Suprapubic skin (tissue), 4 donors: ENCODE results near the gene ARMH1. TPM values are rescaled to one million over a fixed set of nuclear protein-coding genes. Genes with fewer than 3 reads are reported as not detected.

Experiments used
- DNase-seq, 2 donors: peaks; one replicate each; pipeline ENCODE4 v3.0.0-alpha.2; 2019; ENCODE audit warnings: low spot score in 2 of 2
- H3K27ac ChIP-seq: fragments of 200-600 bp; sonication (generic); one replicate; pipeline ENCODE4 v1.5.1; 2019
- H3K27me3 ChIP-seq: fragments of 200-600 bp; sonication (generic); one replicate; pipeline ENCODE4 v1.5.1; 2019
- H3K36me3 ChIP-seq: fragments of 200-600 bp; sonication (generic); one replicate; pipeline ENCODE4 v1.5.1; 2019
- H3K4me1 ChIP-seq: fragments of 200-600 bp; sonication (generic); one replicate; pipeline ENCODE4 v1.5.1; 2019
- H3K4me3 ChIP-seq: fragments of 200-600 bp; sonication (generic); one replicate; pipeline ENCODE4 v1.5.1; 2019; ENCODE audit warnings: mild to moderate bottlenecking
- H3K9me3 ChIP-seq: fragments of 200-600 bp; sonication (generic); one replicate; pipeline ENCODE4 v1.5.1; 2019
- EP300 ChIP-seq: sonication (generic); formaldehyde crosslinking; IDR thresholded peaks from one replicate; pipeline ENCODE4 v1.6.1; 2017; ENCODE audit warnings: antibody characterized with exemption
- POLR2A ChIP-seq, 2 donors: fragments of 450-650 bp; IDR thresholded peaks; one replicate each; pipeline ENCODE4 v1.6.1; 2017; ENCODE audit warnings: antibody characterized with exemption in 2 of 2, mild to moderate bottlenecking in 2 of 2, moderate library complexity in 2 of 2
- POLR2AphosphoS5 ChIP-seq, 3 donors: sonication (generic); formaldehyde crosslinking; IDR thresholded peaks; one replicate each; pipeline ENCODE4 v1.6.1; 2017; ENCODE audit warnings: antibody characterized with exemption in 3 of 3
- WGBS: methylation state at CpG from one replicate; pipeline ENCODE4 v1.1.5; 2018; 5-methylcytosine and 5-hydroxymethylcytosine counted together
- total RNA-seq, 4 donors: library from RNA; depleted of rRNA; stranded (reverse); fragments of >200 nt; gene quantifications; one replicate each; pipeline ENCODE4 v1.1.0, GENCODE V29; 2016
- TF ChIP-seq, protein P1 (sequence below), 2 donors: fragments of 200-600 bp in 1 of 2; fragments of 450-650 bp in 1 of 2; sonication (generic) in 1 of 2; IDR thresholded peaks; one replicate each; pipeline ENCODE4 v1.5.1; 2016 to 2019; ENCODE audit warnings: antibody characterized with exemption in 2 of 2, mild to moderate bottlenecking in 1 of 2, moderate library complexity in 1 of 2

ARMH1 gene
- total RNA-seq, 4 donors from 2014 or later: 0.80 to 5.0 (median 1.4) TPM

DNA sequence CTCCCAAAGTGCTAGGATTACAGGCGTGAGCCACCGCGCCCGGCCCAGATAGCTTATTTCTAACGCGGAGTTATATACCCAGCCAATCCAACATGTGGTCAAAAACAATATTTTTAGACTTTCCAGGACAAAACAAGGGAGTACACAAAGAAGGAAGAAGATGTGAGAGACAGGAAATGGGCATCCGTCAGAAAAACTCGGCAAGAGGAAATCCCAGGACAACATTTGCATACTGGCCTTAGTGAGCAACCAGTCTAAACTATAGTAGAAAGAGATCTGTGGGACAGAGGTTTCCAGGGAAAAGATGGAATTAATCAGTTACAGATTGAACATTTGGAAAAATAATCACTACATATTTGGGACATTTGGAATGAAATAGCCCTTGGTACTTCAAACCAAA lies 11.4 kb downstream of the ARMH1 start:
- no peak overlapping the region for H3K4me3 ChIP-seq
- 79% methylated on average over 8 of the region's 8 CpGs for WGBS
- no peak for DNase-seq
- H3K27ac ChIP-seq: no peak overlapping the region
- no peaks in the 10 kb centered on the region for H3K27me3 ChIP-seq
- no peaks in the 10 kb centered on the region for H3K36me3 ChIP-seq
- TF ChIP-seq POLR2AphosphoS5 (IDR thresholded peaks at IDR 0.05): no peak
- TF ChIP-seq EP300: no peak
- TF ChIP-seq, protein P1, sequence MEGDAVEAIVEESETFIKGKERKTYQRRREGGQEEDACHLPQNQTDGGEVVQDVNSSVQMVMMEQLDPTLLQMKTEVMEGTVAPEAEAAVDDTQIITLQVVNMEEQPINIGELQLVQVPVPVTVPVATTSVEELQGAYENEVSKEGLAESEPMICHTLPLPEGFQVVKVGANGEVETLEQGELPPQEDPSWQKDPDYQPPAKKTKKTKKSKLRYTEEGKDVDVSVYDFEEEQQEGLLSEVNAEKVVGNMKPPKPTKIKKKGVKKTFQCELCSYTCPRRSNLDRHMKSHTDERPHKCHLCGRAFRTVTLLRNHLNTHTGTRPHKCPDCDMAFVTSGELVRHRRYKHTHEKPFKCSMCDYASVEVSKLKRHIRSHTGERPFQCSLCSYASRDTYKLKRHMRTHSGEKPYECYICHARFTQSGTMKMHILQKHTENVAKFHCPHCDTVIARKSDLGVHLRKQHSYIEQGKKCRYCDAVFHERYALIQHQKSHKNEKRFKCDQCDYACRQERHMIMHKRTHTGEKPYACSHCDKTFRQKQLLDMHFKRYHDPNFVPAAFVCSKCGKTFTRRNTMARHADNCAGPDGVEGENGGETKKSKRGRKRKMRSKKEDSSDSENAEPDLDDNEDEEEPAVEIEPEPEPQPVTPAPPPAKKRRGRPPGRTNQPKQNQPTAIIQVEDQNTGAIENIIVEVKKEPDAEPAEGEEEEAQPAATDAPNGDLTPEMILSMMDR (IDR thresholded peaks at IDR 0.05): no peak
- TF ChIP-seq POLR2A (IDR thresholded peaks at IDR 0.05): no peak
- H3K4me1 ChIP-seq: no peaks in the 10 kb centered on the region
- no peaks in the 10 kb centered on the region for H3K9me3 ChIP-seq

DNA sequence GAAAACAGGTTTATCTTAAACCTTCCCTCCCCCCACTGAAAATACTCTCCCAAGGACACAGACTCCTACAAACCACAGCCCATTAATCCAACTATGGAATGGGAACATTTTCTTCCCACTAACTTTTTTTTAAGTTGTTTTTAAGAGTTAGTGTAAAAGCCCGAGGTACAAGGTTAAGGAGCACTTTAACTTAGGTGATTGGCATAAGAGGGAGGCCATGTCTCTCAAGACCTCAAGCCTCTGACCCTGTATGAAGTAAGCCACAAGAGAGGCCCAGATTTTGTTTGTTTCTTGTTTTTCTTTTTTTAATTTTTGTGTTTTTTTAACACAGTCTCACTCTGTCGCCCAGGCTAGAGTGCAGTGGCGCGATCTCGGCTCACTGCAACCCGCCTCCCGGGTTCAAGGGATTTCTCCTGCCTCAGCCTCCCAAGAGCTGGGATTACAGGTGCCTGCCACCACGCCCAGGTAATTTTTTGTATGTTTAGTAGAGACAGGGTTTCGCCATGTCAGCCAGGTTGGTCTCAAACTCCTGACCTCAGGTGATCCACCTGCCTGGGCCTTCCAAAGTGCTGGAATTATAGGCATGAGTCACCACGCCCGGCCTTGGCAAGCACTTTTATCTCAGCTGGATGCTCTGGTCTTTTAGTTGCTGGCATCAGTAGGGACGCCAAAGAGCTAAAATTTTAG lies 14.4 kb downstream of the ARMH1 start:
- DNase-seq: peak in 1 of 2 donors; percentile 61
- TF ChIP-seq POLR2AphosphoS5 (IDR thresholded peaks at IDR 0.05) (no peak), POLR2A (IDR thresholded peaks at IDR 0.05) (no peak), EP300 (no peak)
- TF ChIP-seq, protein P1 (IDR thresholded peaks at IDR 0.05): no peak
- H3K27me3 ChIP-seq: no peaks in the 10 kb centered on the region
- no peak overlapping the region for H3K4me3 ChIP-seq
- H3K4me1 ChIP-seq: no peaks in the 10 kb centered on the region
- H3K27ac ChIP-seq: no peak overlapping the region
- no peaks in the 10 kb centered on the region for H3K9me3 ChIP-seq
- 80% methylated on average over 12 of the region's 12 CpGs for WGBS
- no peaks in the 10 kb centered on the region for H3K36me3 ChIP-seq

GRCh38 chr1:44689447-44689765 lies 14.9 kb downstream of the ARMH1 start:
- Histone ChIP-seq H3K4me3 (no peak overlapping the region), H3K36me3 (no peaks in the 10 kb centered on the region), H3K27ac (no peak overlapping the region), H3K27me3 (no peaks in the 10 kb centered on the region), H3K9me3 (no peaks in the 10 kb centered on the region), H3K4me1 (no peaks in the 10 kb centered on the region)
- TF ChIP-seq EP300: no peak
- TF ChIP-seq POLR2AphosphoS5 (IDR thresholded peaks at IDR 0.05): no peak
- TF ChIP-seq, protein P1 (IDR thresholded peaks at IDR 0.05): no peak
- no peak for TF ChIP-seq POLR2A (IDR thresholded peaks at IDR 0.05)
- DNase-seq: no peak
- 76% methylated on average over 3 of the region's 3 CpGs for whole genome bisulfite sequencing

- no peak for TF ChIP-seq EP300
- no peak for TF ChIP-seq POLR2A (IDR thresholded peaks at IDR 0.05)
- TF ChIP-seq POLR2AphosphoS5 (IDR thresholded peaks at IDR 0.05): no peak
- TF ChIP-seq, protein P1 (IDR thresholded peaks at IDR 0.05): no peak
- no peaks in the 10 kb centered on the region for H3K4me1 ChIP-seq
- 87% methylated on average over 2 of the region's 2 CpGs for WGBS
- H3K27ac ChIP-seq: no peak overlapping the region
- H3K9me3 ChIP-seq: no peaks in the 10 kb centered on the region
- no peaks in the 10 kb centered on the region for H3K36me3 ChIP-seq
- no peak for DNase-seq
- no peaks in the 10 kb centered on the region for H3K27me3 ChIP-seq
- no peak overlapping the region for H3K4me3 ChIP-seq
These were observed 18.6 kb downstream of the ARMH1 start for GRCh38 chr1:44693159-44693558.

DNA sequence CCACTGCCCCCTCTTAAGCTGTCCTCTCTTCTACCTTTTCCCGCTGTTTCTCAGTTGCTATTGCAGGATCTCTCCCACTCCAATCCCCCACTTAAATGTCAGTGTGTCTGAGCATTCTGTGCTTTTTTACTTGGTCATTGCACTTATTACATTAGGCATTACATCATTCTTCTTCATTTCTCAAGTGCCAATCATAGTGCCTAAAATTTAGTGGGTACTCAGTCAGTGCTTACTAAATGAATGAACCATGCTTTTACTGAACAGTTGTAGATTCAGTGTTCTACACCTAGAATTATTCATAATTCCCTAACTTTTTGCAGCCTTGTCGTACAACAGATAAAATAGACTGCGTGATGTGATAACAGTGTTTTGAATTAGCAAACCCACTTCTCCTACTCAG lies 19.4 kb downstream of the ARMH1 start:
- over 99% methylated on average over 3 of the region's 3 CpGs for WGBS
- no peaks in the 10 kb centered on the region for H3K36me3 ChIP-seq
- H3K4me3 ChIP-seq: no peak overlapping the region
- H3K27ac ChIP-seq: no peak overlapping the region
- DNase-seq: no peak
- H3K27me3 ChIP-seq: no peaks in the 10 kb centered on the region
- H3K4me1 ChIP-seq: no peaks in the 10 kb centered on the region
- H3K9me3 ChIP-seq: no peaks in the 10 kb centered on the region
- TF ChIP-seq POLR2AphosphoS5 (IDR thresholded peaks at IDR 0.05) (no peak), EP300 (no peak), POLR2A (IDR thresholded peaks at IDR 0.05) (no peak)
- TF ChIP-seq, protein P1 (IDR thresholded peaks at IDR 0.05): no peak
